PC-9 (cell line): ENCODE measurements around the gene HES1.

Source experiments
- EZH2 ChIP-seq: fragments of 200-600 bp; sonication (generic); IDR thresholded peaks from 2 replicates; pipeline ENCODE4 v1.8.0; 2017; ENCODE audit warnings: antibody characterized with exemption, low read depth
- TF ChIP-seq, protein P1 (sequence below): fragments of 200-600 bp; sonication (generic); conservative IDR thresholded peaks from 2 replicates; pipeline ENCODE4 v1.6.1; 2017; ENCODE audit warnings: mixed run types, antibody characterized with exemption, mild to moderate bottlenecking, moderate library complexity

DNA sequence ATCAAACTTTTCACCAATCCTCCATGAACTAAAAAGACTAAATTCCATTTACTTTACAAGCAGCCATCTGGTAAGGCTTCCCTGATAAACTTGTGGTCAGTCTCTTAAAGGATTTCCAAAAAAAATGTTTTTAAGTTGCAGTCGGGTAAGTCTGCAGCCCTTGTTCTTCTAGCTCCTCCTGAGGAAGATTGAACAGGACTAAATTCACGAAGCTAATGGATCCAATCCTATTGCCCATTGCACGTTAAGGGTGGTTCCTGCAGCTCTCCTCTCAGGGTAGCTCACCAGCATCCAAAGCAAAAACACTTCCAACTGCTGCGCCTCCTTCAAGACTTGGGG lies 2.8 kb downstream of the HES1 start:
- TF ChIP-seq, protein P1, sequence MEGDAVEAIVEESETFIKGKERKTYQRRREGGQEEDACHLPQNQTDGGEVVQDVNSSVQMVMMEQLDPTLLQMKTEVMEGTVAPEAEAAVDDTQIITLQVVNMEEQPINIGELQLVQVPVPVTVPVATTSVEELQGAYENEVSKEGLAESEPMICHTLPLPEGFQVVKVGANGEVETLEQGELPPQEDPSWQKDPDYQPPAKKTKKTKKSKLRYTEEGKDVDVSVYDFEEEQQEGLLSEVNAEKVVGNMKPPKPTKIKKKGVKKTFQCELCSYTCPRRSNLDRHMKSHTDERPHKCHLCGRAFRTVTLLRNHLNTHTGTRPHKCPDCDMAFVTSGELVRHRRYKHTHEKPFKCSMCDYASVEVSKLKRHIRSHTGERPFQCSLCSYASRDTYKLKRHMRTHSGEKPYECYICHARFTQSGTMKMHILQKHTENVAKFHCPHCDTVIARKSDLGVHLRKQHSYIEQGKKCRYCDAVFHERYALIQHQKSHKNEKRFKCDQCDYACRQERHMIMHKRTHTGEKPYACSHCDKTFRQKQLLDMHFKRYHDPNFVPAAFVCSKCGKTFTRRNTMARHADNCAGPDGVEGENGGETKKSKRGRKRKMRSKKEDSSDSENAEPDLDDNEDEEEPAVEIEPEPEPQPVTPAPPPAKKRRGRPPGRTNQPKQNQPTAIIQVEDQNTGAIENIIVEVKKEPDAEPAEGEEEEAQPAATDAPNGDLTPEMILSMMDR, result no peak
- TF ChIP-seq EZH2, result no peak
